ENCODE data around the gene SLC45A1. TPM values are rescaled to one million over a fixed set of nuclear protein-coding genes. Genes with fewer than 3 reads are reported as not detected.

The SLC45A1 gene
- total RNA-seq, 2 donors from 2014 or later = 0.65 to 0.70 TPM

DNA sequence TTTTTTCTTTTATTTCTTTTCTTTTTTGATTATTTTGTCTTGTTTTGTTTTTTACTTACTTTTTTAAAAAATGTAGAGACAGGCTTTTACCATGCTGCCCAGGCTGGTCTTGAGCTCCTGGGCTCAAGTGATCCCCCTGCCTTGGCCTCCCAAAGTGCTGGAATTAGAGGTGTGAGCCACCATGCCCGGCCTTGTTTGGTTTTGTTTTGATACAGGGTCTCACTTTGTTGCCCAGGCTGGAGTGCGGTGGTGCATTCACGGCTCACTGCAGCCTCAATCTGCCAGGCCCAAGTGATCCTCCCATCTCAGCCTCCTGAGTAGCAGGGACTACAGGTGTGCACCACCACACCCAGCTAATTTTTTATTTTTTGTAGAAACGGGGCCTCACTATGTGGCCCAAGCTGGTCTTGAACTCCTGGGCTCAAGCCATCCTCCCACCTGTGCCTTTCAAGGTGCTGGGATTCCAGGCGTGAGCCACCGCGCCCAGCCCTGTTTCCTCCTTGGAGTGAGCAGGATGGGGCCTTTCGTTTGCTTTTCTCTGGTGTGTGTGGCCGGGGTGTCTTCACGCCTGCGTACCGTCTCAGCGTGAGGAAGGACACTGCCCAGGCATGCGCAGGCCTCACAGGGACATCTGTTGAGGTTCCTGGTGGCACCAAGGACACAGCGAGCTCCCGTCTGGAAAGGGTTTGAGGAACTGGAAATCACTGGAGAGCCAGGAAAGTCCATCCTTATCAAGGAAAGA, 15.5 kb downstream of the SLC45A1 start:
- Mint-ChIP-seq H3K4me3 (no peak overlapping the region), H3K27ac (no peak overlapping the region), H3K4me1 (no peaks in the 10 kb centered on the region), H3K27me3 (no peaks in the 10 kb centered on the region), H3K36me3 (ENCODE audit: low read depth) (peaks cover 2% of the 10 kb centered on the region)
- DNase-seq = no peak
- no peaks in the 10 kb centered on the region for H3K9me3 ChIP-seq (ENCODE audit: control insufficient read depth, low read length, poor library complexity, severe bottlenecking)
- ATAC-seq = no peak

DNA sequence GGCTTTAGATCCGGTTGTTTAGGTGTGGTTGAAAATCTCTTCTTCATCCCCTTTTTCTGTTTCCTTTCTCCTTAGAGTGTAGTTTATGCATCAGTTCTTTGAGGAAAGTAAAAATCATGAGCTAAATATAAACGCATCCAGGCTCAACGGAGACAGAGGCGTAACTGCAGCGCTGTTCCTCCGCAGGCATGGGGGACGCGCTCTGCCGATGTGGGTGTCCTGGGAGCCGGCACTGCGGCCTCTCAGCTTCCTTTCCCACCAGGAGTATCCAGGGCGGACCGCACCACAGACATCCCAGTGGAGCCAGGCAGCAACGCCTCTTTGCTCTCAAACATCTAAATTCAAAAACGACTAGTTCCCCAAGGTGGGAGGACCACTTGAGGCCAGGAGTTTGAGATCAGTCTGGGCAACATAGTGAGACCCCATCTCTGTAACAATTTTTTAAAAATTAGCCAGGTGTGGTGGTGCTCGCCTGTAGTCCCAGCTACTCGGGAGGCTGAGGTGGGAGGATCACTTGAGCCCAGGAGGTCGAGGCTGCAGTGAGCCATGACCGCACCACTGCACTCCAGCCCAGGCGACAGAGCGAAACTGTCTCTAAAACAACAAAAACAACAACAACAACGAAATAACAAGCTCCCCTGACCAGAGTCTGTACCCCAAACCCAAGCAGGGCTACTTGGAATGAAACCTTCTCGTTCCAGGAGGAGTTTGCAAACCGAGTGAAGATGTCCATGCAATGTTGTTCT, 16.4 kb downstream of the SLC45A1 start:
- H3K36me3 Mint-ChIP-seq (ENCODE audit: low read depth) = peaks cover 2% of the 10 kb centered on the region
- H3K27ac Mint-ChIP-seq = no peak overlapping the region
- H3K4me3 Mint-ChIP-seq = no peak overlapping the region
- no peak for DNase-seq
- no peak for ATAC-seq
- no peaks in the 10 kb centered on the region for H3K9me3 ChIP-seq (ENCODE audit: control insufficient read depth, low read length, poor library complexity, severe bottlenecking)
- H3K27me3 Mint-ChIP-seq = no peaks in the 10 kb centered on the region
- H3K4me1 Mint-ChIP-seq = no peaks in the 10 kb centered on the region

DNA sequence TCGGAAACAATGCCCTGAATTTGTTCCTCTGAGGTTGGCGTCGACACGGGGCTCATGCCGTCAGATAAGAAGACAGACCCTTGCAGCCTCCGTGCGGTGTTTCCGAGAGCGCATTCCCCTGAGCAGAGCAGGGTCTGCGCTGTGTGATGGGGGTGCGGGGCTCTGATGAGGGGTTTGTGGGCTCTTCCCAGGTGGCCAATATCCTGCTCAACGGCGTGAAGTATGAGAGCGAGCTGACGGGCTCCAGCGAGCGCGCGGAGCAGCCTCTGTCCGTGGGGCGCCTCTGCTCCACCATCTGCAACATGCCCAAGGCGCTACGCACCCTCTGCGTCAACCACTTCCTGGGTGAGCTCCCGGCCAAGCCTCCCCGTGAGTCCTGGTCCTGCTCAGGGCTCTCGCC, 17.3 kb downstream of the SLC45A1 start:
- DNase-seq = no peak
- ATAC-seq = no peak
- no peak overlapping the region for H3K4me3 Mint-ChIP-seq

DNA sequence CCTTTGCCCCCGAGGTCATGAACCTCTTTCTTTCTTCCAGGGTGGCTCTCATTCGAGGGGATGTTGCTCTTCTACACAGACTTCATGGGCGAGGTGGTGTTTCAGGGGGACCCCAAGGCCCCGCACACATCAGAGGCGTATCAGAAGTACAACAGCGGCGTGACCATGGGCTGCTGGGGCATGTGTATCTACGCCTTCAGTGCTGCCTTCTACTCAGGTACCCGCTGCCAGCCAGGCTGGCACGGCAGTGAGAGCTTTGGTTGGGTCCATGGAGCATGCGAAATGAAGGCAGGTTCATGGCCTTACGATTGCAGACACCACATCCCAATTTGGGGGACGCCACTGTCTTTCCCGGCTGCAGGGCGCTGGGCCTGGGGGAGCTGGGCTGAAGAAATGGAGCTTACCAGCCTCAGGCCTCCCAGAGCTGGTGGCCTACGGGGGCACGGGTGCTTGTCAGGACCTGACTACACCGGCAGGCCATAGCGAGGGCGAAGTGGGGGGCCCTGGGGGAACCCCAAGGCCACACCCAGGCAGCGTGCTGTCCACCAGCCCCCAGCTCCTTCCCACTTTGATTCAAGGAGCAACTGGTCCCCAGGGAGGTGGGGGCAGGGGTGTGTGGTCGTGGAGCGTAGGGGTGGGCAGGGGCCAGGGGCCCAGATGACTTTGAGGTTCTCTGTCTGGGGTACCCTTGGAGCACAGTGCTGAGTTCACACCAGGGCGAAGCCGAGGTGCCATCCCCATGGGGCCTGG, 20.0 kb downstream of the SLC45A1 start:
- H3K9me3 ChIP-seq (ENCODE audit: control insufficient read depth, low read length, poor library complexity, severe bottlenecking) = no peaks in the 10 kb centered on the region
- H3K4me1 Mint-ChIP-seq = no peaks in the 10 kb centered on the region
- ATAC-seq (no peak), DNase-seq (no peak)
- H3K4me3 Mint-ChIP-seq = no peak overlapping the region
- peaks cover 2% of the 10 kb centered on the region for H3K36me3 Mint-ChIP-seq (ENCODE audit: low read depth)
- no peaks in the 10 kb centered on the region for H3K27me3 Mint-ChIP-seq
- no peak overlapping the region for H3K27ac Mint-ChIP-seq

More for the DNA sequence above, 17.3 kb downstream of the SLC45A1 start:
- H3K27ac Mint-ChIP-seq = no peak overlapping the region
- H3K9me3 ChIP-seq (ENCODE audit: control insufficient read depth, low read length, poor library complexity, severe bottlenecking) = no peaks in the 10 kb centered on the region
- no peaks in the 10 kb centered on the region for H3K27me3 Mint-ChIP-seq
- no peaks in the 10 kb centered on the region for H3K4me1 Mint-ChIP-seq
- H3K36me3 Mint-ChIP-seq (ENCODE audit: low read depth) = peaks cover 2% of the 10 kb centered on the region

DNA sequence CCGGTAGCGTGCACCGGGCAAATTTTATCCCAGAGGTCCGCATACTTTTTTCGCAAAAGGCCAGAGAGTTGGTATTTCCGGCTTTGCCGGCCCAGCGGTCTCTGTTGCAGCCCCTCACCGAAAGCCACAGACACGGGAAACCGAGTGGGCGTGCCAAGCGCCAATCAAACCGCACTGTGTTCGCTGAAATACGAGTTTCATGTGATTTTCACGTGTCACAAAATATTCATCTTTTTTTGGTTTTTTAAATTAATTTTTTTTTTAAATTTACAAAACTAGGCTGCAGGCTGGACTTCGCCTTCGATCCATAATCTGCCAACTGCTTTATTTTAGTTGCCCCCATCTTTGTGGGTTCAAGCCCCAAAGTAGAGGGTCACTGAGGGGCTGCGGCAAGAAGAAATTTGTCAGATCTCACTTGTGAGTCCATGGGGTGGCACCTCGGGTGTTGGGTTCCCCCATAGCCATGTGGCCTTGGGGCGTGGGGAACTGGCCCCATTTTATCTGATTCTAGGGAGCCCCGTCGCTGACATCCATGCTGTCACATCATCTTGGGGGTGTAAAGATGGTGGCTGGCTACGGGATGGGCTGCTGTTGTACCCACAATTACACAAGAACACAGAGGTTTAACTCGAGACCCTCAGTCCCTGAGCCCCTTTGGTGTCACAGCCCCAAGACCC, 20.8 kb downstream of the SLC45A1 start:
- H3K4me3 Mint-ChIP-seq = no peak overlapping the region
- ATAC-seq (no peak), DNase-seq (no peak)
- H3K9me3 ChIP-seq (ENCODE audit: control insufficient read depth, low read length, poor library complexity, severe bottlenecking) = no peaks in the 10 kb centered on the region
- H3K36me3 Mint-ChIP-seq (ENCODE audit: low read depth) = peaks cover 2% of the 10 kb centered on the region
- no peak overlapping the region for H3K27ac Mint-ChIP-seq
- no peaks in the 10 kb centered on the region for H3K4me1 Mint-ChIP-seq
- H3K27me3 Mint-ChIP-seq = no peaks in the 10 kb centered on the region

DNA sequence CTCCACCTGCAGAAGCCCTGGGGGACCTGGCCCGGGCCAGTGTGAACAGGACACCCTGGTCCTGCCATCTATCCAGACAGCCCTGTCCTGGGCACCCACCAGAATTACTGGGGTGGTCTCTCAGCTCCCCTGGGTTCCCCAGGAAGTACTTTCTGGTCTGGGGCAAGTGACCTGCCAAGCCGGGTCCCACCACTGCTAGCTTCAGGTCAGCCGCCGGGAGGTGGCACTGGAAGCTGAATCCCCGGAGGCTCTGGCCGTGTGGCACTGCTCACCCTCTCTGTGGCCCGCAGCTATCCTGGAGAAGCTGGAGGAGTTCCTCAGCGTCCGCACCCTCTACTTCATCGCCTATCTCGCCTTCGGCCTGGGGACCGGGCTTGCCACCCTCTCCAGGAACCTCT, 21.3 kb downstream of the SLC45A1 start:
- H3K4me3 Mint-ChIP-seq = no peak overlapping the region
- H3K27ac Mint-ChIP-seq = no peak overlapping the region
- DNase-seq = no peak
- H3K36me3 Mint-ChIP-seq (ENCODE audit: low read depth) = peaks cover 2% of the 10 kb centered on the region
- H3K4me1 Mint-ChIP-seq = no peaks in the 10 kb centered on the region
- no peak for ATAC-seq
- H3K27me3 Mint-ChIP-seq = no peaks in the 10 kb centered on the region
- no peaks in the 10 kb centered on the region for H3K9me3 ChIP-seq (ENCODE audit: control insufficient read depth, low read length, poor library complexity, severe bottlenecking)

DNA sequence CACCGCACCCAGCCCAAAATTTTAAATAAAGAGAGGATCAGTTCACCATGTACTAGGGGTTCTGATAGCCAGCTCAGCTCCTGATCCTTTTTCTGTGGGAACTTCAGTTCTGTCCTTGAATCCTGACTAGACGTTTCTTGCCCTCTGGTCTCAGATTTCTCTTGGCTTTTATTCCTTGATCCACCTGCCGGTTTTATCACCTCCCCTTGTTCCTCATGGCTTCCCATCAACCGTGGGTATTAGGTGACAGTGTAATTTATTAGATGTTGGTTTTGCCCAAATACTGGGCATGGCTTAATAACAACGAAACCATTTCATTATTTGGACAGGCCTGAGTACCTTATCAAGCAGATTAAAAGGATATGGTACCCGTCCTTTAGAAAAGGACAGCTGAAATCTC, 22.5 kb downstream of the SLC45A1 start:
- DNase-seq (no peak), ATAC-seq (no peak)
- H3K4me1 Mint-ChIP-seq = peaks cover 5% of the 10 kb centered on the region
- no peaks in the 10 kb centered on the region for H3K27me3 Mint-ChIP-seq
- no peak overlapping the region for H3K4me3 Mint-ChIP-seq
- H3K9me3 ChIP-seq (ENCODE audit: control insufficient read depth, low read length, poor library complexity, severe bottlenecking) = no peaks in the 10 kb centered on the region
- peaks cover 8% of the 10 kb centered on the region for H3K36me3 Mint-ChIP-seq (ENCODE audit: low read depth)
- H3K27ac Mint-ChIP-seq = no peak overlapping the region

DNA sequence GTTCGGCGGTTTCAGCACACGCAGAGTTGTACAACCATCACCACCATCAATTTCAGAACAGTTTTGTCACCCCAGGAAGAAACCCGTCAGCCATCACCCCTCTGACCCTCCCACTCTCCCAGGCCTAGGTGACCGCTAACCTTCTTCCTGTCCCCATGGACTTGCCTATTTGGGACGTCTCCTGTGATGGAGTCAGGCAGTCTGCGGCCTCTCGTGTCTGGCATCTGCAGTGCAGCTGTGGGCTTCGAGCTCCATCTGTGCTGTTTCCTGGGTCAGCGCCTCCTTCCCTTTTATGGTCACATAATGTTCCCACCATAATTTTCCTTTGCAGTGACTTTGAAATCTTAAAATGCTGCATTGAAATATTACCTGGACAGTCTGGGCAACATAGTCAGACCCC, 24.4 kb downstream of the SLC45A1 start:
- Mint-ChIP-seq H3K4me3 (no peak overlapping the region), H3K36me3 (ENCODE audit: low read depth) (peaks cover 8% of the 10 kb centered on the region), H3K4me1 (peaks cover 5% of the 10 kb centered on the region), H3K27me3 (no peaks in the 10 kb centered on the region), H3K27ac (no peak overlapping the region)
- ATAC-seq = no peak
- no peaks in the 10 kb centered on the region for H3K9me3 ChIP-seq (ENCODE audit: control insufficient read depth, low read length, poor library complexity, severe bottlenecking)
- DNase-seq = no peak

DNA sequence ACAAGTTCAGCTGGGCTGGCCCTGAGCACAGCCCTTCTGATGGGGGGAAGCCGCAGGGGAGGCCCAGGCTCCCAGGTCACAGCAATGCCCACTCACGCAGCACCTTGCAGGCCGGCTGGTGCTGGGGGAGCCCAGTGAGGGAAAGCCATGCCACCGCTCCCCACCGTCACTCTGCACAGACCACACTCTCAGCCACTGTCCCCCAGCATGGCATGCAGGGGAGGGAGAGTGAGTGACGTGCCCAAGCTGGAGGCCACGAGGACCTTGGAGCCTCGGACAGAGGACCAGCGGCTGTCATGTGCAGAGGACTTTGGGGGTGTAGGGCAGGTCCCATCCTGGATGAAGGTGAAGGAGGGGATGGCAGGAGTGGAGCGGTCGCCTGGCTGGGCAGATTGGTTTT, 25.1 kb downstream of the SLC45A1 start:
- ATAC-seq (no peak), DNase-seq (no peak)
- Mint-ChIP-seq H3K27ac (no peak overlapping the region), H3K27me3 (no peaks in the 10 kb centered on the region), H3K36me3 (ENCODE audit: low read depth) (peaks cover 6% of the 10 kb centered on the region), H3K4me1 (peaks cover 5% of the 10 kb centered on the region), H3K4me3 (no peak overlapping the region)
- H3K9me3 ChIP-seq (ENCODE audit: control insufficient read depth, low read length, poor library complexity, severe bottlenecking) = no peaks in the 10 kb centered on the region

DNA sequence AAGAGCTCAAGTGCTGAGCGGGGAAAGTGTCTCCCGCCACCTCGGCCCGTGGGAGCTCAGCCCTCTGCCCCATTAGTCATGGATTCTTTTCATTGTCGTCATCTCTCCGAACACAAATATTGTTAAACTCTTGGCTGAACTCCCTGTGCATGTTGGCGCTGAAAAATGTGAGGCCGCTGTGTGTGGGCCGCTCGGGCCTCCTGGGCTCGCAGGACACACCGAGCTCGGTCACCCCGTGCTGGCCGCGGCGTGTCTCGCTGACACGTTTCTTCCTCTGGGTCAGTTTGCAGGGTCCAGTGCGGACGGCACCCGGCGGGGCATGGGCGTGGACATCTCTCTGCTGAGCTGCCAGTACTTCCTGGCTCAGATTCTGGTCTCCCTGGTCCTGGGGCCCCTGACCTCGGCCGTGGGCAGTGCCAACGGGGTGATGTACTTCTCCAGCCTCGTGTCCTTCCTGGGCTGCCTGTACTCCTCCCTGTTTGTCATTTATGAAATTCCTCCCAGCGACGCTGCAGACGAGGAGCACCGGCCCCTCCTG, 25.6 kb downstream of the SLC45A1 start:
- peaks cover 6% of the 10 kb centered on the region for H3K36me3 Mint-ChIP-seq (ENCODE audit: low read depth)
- no peak for DNase-seq
- H3K4me1 Mint-ChIP-seq = peaks cover 5% of the 10 kb centered on the region
- no peaks in the 10 kb centered on the region for H3K9me3 ChIP-seq (ENCODE audit: control insufficient read depth, low read length, poor library complexity, severe bottlenecking)
- H3K4me3 Mint-ChIP-seq = no peak overlapping the region
- ATAC-seq = no peak
- no peak overlapping the region for H3K27ac Mint-ChIP-seq
- no peaks in the 10 kb centered on the region for H3K27me3 Mint-ChIP-seq

DNA sequence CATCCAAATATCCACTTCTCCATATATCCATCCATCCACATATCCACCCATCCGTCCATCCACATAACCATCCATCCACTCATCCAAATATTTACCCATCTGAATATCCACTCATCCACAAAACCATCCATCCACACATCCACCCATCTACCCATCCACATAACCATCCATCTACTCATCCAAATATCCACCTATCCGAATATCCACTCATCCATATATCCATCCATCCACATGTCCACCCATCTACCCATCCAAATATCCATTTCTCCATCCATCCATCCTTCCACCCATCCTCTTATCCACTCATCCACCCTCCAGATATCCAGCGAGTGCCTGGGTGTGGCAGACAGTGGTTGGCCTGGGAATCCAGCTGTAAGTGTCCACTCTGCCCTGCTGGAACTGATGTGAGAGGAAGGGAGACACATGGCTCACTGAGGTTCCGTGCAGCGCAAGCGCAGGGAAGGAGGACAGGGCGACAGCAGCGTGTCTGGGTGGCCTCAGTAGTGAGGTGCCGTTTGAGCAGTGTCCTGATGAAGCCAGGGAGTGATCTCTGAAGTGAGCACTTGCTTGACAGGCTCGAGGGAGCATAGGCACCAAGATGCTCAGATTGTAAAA, 27.1 kb downstream of the SLC45A1 start:
- ATAC-seq (no peak), DNase-seq (no peak)

DNA sequence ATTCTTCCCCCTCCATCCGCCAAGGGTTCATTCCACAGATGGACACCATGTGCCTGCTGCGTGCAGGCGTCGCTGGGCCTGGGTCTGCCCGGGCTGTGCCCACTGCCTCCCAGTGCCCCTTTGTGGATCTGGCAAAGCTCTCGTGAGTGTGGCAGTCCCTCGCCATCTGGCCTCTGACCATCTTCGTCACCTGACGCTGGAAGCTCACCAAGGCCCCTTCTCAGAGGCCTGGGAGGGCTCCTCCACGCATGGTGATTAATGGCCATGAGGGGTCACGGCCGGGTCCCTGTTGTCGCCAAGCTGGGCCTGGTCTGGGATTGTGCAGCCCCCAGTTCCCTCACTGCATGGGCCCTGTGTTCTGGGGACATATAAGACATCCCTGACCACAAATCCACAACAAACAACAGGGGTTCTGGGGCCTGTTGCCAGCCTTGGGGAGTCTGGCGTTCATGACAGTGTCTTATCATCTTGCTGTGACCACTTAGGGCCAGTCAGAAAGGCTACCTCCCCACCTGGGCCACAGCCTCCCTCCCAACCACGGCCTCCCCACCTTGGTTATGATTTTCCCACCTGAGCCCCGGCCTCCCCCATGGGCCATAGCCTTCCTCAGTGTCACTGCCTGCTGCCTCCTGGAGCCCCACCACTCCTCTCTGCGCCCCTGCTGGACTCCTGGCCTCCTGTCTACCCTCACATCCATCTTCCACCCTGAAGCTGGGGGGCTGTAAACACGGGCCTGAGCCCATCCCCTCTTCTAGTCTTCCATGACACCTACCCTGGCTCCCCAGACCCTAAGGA, 27.9 kb downstream of the SLC45A1 start:
- Mint-ChIP-seq H3K36me3 (ENCODE audit: low read depth) (peaks cover 8% of the 10 kb centered on the region), H3K4me3 (no peak overlapping the region), H3K4me1 (peaks cover 10% of the 10 kb centered on the region), H3K27ac (no peak overlapping the region), H3K27me3 (no peaks in the 10 kb centered on the region)
- no peaks in the 10 kb centered on the region for H3K9me3 ChIP-seq (ENCODE audit: control insufficient read depth, low read length, poor library complexity, severe bottlenecking)
- DNase-seq = no peak
- no peak for ATAC-seq

More for the DNA sequence above, 27.1 kb downstream of the SLC45A1 start:
- Mint-ChIP-seq H3K36me3 (ENCODE audit: low read depth) (peaks cover 8% of the 10 kb centered on the region), H3K4me1 (peaks cover 10% of the 10 kb centered on the region), H3K27ac (no peak overlapping the region), H3K27me3 (no peaks in the 10 kb centered on the region), H3K4me3 (no peak overlapping the region)
- H3K9me3 ChIP-seq (ENCODE audit: control insufficient read depth, low read length, poor library complexity, severe bottlenecking) = no peaks in the 10 kb centered on the region
